ENCODE results near the gene CMTM5.

The CMTM5 gene

GRCh38 chr14:23405516-23406025 is 28.7 kb downstream of the CMTM5 start:
- H3K9me3 Mint-ChIP-seq: no peaks in the 10 kb centered on the region
- no peaks in the 10 kb centered on the region for H3K36me3 Mint-ChIP-seq (ENCODE audit: low read depth)
- H3K4me1 Mint-ChIP-seq: no peaks in the 10 kb centered on the region
- peak overlapping the region in 1 of 3 experiments; percentile 34 for H3K4me3 Mint-ChIP-seq
- TF ChIP-seq CTCF (IDR thresholded peaks at IDR 0.05; ENCODE audit: unreplicated experiment in 3 of 3): no peak
- H3K27ac Mint-ChIP-seq: no peak overlapping the region
- H3K27me3 Mint-ChIP-seq (ENCODE audit: low read depth): peaks cover 15% of the 10 kb centered on the region

GRCh38 chr14:23406244-23406643 is 29.4 kb downstream of the CMTM5 start:
- H3K4me1 Mint-ChIP-seq: no peaks in the 10 kb centered on the region
- H3K27me3 Mint-ChIP-seq (ENCODE audit: low read depth): peaks cover 15% of the 10 kb centered on the region
- no peaks in the 10 kb centered on the region for H3K9me3 Mint-ChIP-seq
- TF ChIP-seq CTCF (IDR thresholded peaks at IDR 0.05; ENCODE audit: unreplicated experiment in 3 of 3): no peak
- no peak overlapping the region for H3K4me3 Mint-ChIP-seq
- H3K27ac Mint-ChIP-seq: no peak overlapping the region
- H3K36me3 Mint-ChIP-seq (ENCODE audit: low read depth): no peaks in the 10 kb centered on the region

- H3K36me3 Mint-ChIP-seq (ENCODE audit: low read depth): no peaks in the 10 kb centered on the region
- no peak overlapping the region for H3K4me3 Mint-ChIP-seq
- H3K9me3 Mint-ChIP-seq: no peaks in the 10 kb centered on the region
- no peak for TF ChIP-seq CTCF (IDR thresholded peaks at IDR 0.05; ENCODE audit: unreplicated experiment in 3 of 3)
- no peaks in the 10 kb centered on the region for H3K4me1 Mint-ChIP-seq
- peaks cover 12% of the 10 kb centered on the region for H3K27me3 Mint-ChIP-seq (ENCODE audit: low read depth)
- no peak overlapping the region for H3K27ac Mint-ChIP-seq
Observed at GRCh38 chr14:23406725-23407355, 30.0 kb downstream of the CMTM5 start.

GRCh38 chr14:23407516-23408306 is 30.9 kb downstream of the CMTM5 start, which contains the start of gene MYH6:
Gene MYH6, minus strand, starts transcription at chr14:23408273. Its CDS starts 1,050 bp downstream, at chr14:23407223.
- Mint-ChIP-seq H3K27me3 (ENCODE audit: low read depth) (peaks cover 12% of the 10 kb centered on the region), H3K4me3 (no peak within 1 kb of the TSS), H3K9me3 (no peaks in the 10 kb centered on the region), H3K36me3 (ENCODE audit: low read depth) (no peaks in the 10 kb centered on the region), H3K27ac (no peak within 1 kb of the TSS), H3K4me1 (no peaks in the 10 kb centered on the region)
- TF ChIP-seq CTCF (IDR thresholded peaks at IDR 0.05; ENCODE audit: unreplicated experiment in 3 of 3): no peak

GRCh38 chr14:23408307-23408630 is 31.4 kb downstream of the CMTM5 start:
- no peak overlapping the region for H3K4me3 Mint-ChIP-seq
- H3K4me1 Mint-ChIP-seq: no peaks in the 10 kb centered on the region
- TF ChIP-seq CTCF (IDR thresholded peaks at IDR 0.05; ENCODE audit: unreplicated experiment in 3 of 3): no peak
- H3K27ac Mint-ChIP-seq: no peak overlapping the region
- H3K9me3 Mint-ChIP-seq: no peaks in the 10 kb centered on the region
- no peaks in the 10 kb centered on the region for H3K36me3 Mint-ChIP-seq (ENCODE audit: low read depth)
- H3K27me3 Mint-ChIP-seq (ENCODE audit: low read depth): peaks cover 6% of the 10 kb centered on the region

Measured in nephron (organoid).